Natural killer cell treated with Interleukin-12 subunit alpha and Interleukin-12 subunit beta and Interleukin-15 and Interleukin-18, amount 100 ng/mL, for 72 hours (primary cell): ENCODE results near the gene SCUBE1. TPM values are rescaled to one million over a fixed set of nuclear protein-coding genes. Genes with fewer than 3 reads are reported as not detected.

Source experiments
- ATAC-seq, 2 donors: fragments of 150-1000 bp; cut with Tn5 transposase in 1 of 2; sonication (Bioruptor Pico), chemical (Tn5 transposase) in 1 of 2; 2 replicates each; pipeline ENCODE4 v1.10.0; 2021
- DNase-seq: peaks from one replicate; pipeline ENCODE4 v3.0.0; 2022; ENCODE audit warnings: low spot score
- H3K27ac Mint-ChIP-seq, 2 donors: 1 replicate in 1 of 2; 2 replicates in 1 of 2; pipeline ENCODE4 v1.8.0; 2022; ENCODE audit warnings: mixed read lengths in 2 of 2, mild to moderate bottlenecking in 1 of 2, moderate library complexity in 1 of 2
- H3K27me3 Mint-ChIP-seq, 2 donors: 1 replicate in 1 of 2; 2 replicates in 1 of 2; pipeline ENCODE4 v1.8.0; 2022; ENCODE audit warnings: mixed read lengths in 2 of 2
- H3K36me3 Mint-ChIP-seq: one replicate; pipeline ENCODE4 v1.8.0; 2022; ENCODE audit warnings: mixed read lengths
- H3K4me1 Mint-ChIP-seq, 2 donors: 1 replicate in 1 of 2; 2 replicates in 1 of 2; pipeline ENCODE4 v1.8.0; 2022; ENCODE audit warnings: low read depth in 2 of 2, mixed read lengths in 2 of 2, mild to moderate bottlenecking in 1 of 2
- H3K4me3 Mint-ChIP-seq: one replicate; pipeline ENCODE4 v1.8.0; 2022; ENCODE audit warnings: mixed read lengths
- H3K9me3 Mint-ChIP-seq: 2 replicates; pipeline ENCODE4 v1.8.0; 2022; ENCODE audit warnings: mixed read lengths
- total RNA-seq, 2 donors: library from RNA; stranded (reverse); gene quantifications; one replicate each; pipeline ENCODE4 v1.2.3, GENCODE V29; 2022

Gene SCUBE1
- total RNA-seq, 2 donors from 2014 or later, result 0.14 TPM; not detected in 1

- ATAC-seq, result no peak
- no peak for DNase-seq
These were observed 86.1 kb downstream of the SCUBE1 start for GRCh38 chr22:43256976-43257545.

GRCh38 chr22:43256569-43256968, 86.6 kb downstream of the SCUBE1 start:
- peak overlapping the region; percentile 3 for H3K4me3 Mint-ChIP-seq
- H3K27me3 Mint-ChIP-seq, result peaks cover 0 to 13% of the 10 kb centered on the region in 2 donors
- H3K36me3 Mint-ChIP-seq, result no peaks in the 10 kb centered on the region
- H3K9me3 Mint-ChIP-seq, result no peaks in the 10 kb centered on the region
- H3K4me1 Mint-ChIP-seq, result peaks cover 26 to 35% of the 10 kb centered on the region in 2 donors
- DNase-seq, result no peak
- peak overlapping the region in 1 of 2 donors; percentile 2 for H3K27ac Mint-ChIP-seq
- no peak for ATAC-seq

More at GRCh38 chr22:43256976-43257545, 86.1 kb downstream of the SCUBE1 start:
- Mint-ChIP-seq H3K27me3 (peaks cover 0 to 13% of the 10 kb centered on the region in 2 donors), H3K36me3 (no peaks in the 10 kb centered on the region), H3K27ac (peak overlapping the region in 1 of 2 donors; percentile 2), H3K9me3 (no peaks in the 10 kb centered on the region), H3K4me3 (peak overlapping the region; percentile 3), H3K4me1 (peaks cover 27 to 36% of the 10 kb centered on the region in 2 donors)

GRCh38 chr22:43255299-43255698, 87.9 kb downstream of the SCUBE1 start:
- Mint-ChIP-seq H3K4me1 (peaks cover 26 to 31% of the 10 kb centered on the region in 2 donors), H3K27ac (no peak overlapping the region), H3K36me3 (no peaks in the 10 kb centered on the region), H3K27me3 (peaks cover 0 to 13% of the 10 kb centered on the region in 2 donors), H3K4me3 (peak overlapping the region; percentile 6), H3K9me3 (no peaks in the 10 kb centered on the region)
- ATAC-seq (peak; percentile 28 to 46), DNase-seq (peak; percentile 67)

GRCh38 chr22:43253839-43254238, 89.3 kb downstream of the SCUBE1 start:
- no peak for DNase-seq
- Mint-ChIP-seq H3K36me3 (no peaks in the 10 kb centered on the region), H3K4me1 (peaks cover 26 to 31% of the 10 kb centered on the region in 2 donors), H3K27me3 (peaks cover 0 to 13% of the 10 kb centered on the region in 2 donors), H3K9me3 (no peaks in the 10 kb centered on the region), H3K27ac (no peak overlapping the region), H3K4me3 (no peak overlapping the region)
- ATAC-seq, result no peak

- ATAC-seq (no peak), DNase-seq (no peak)
- no peak overlapping the region for H3K4me3 Mint-ChIP-seq
- H3K27me3 Mint-ChIP-seq, result peaks cover 0 to 13% of the 10 kb centered on the region in 2 donors
- H3K9me3 Mint-ChIP-seq, result no peaks in the 10 kb centered on the region
- H3K36me3 Mint-ChIP-seq, result no peaks in the 10 kb centered on the region
- peaks cover 24 to 26% of the 10 kb centered on the region in 2 donors for H3K4me1 Mint-ChIP-seq
- H3K27ac Mint-ChIP-seq, result no peak overlapping the region
These were observed 90.9 kb downstream of the SCUBE1 start for GRCh38 chr22:43252319-43252718.

GRCh38 chr22:43249789-43250471, 93.2 kb downstream of the SCUBE1 start:
- Mint-ChIP-seq H3K27me3 (peaks cover 0 to 2% of the 10 kb centered on the region in 2 donors), H3K27ac (no peak overlapping the region), H3K4me3 (no peak overlapping the region), H3K36me3 (no peaks in the 10 kb centered on the region), H3K9me3 (no peaks in the 10 kb centered on the region), H3K4me1 (peaks cover 0 to 4% of the 10 kb centered on the region in 2 donors)
- no peak for ATAC-seq
- DNase-seq, result no peak

- Mint-ChIP-seq H3K9me3 (no peaks in the 10 kb centered on the region), H3K36me3 (no peaks in the 10 kb centered on the region), H3K27ac (no peak overlapping the region), H3K27me3 (no peaks in the 10 kb centered on the region), H3K4me1 (no peaks in the 10 kb centered on the region), H3K4me3 (no peak overlapping the region)
- DNase-seq, result no peak
- no peak for ATAC-seq
These were observed 95.5 kb downstream of the SCUBE1 start for GRCh38 chr22:43247546-43248260.

GRCh38 chr22:43246188-43246587, 97.0 kb downstream of the SCUBE1 start:
- H3K27me3 Mint-ChIP-seq, result no peaks in the 10 kb centered on the region
- H3K36me3 Mint-ChIP-seq, result no peaks in the 10 kb centered on the region
- H3K27ac Mint-ChIP-seq, result no peak overlapping the region
- no peaks in the 10 kb centered on the region for H3K4me1 Mint-ChIP-seq
- H3K4me3 Mint-ChIP-seq, result no peak overlapping the region
- DNase-seq, result no peak
- no peaks in the 10 kb centered on the region for H3K9me3 Mint-ChIP-seq
- ATAC-seq, result no peak

GRCh38 chr22:43245717-43246116, 97.5 kb downstream of the SCUBE1 start:
- H3K4me1 Mint-ChIP-seq, result no peaks in the 10 kb centered on the region
- H3K9me3 Mint-ChIP-seq, result no peaks in the 10 kb centered on the region
- no peak overlapping the region for H3K27ac Mint-ChIP-seq
- H3K36me3 Mint-ChIP-seq, result no peaks in the 10 kb centered on the region
- no peaks in the 10 kb centered on the region for H3K27me3 Mint-ChIP-seq
- no peak for DNase-seq
- no peak for ATAC-seq
- no peak overlapping the region for H3K4me3 Mint-ChIP-seq

- H3K27me3 Mint-ChIP-seq, result no peaks in the 10 kb centered on the region
- DNase-seq, result no peak
- H3K9me3 Mint-ChIP-seq, result no peaks in the 10 kb centered on the region
- H3K4me1 Mint-ChIP-seq, result no peaks in the 10 kb centered on the region
- no peak overlapping the region for H3K4me3 Mint-ChIP-seq
- no peak for ATAC-seq
- H3K27ac Mint-ChIP-seq, result no peak overlapping the region
- no peaks in the 10 kb centered on the region for H3K36me3 Mint-ChIP-seq
These were observed 98.2 kb downstream of the SCUBE1 start for GRCh38 chr22:43244803-43245527.

- DNase-seq (no peak), ATAC-seq (no peak)
- no peaks in the 10 kb centered on the region for H3K36me3 Mint-ChIP-seq
- H3K4me1 Mint-ChIP-seq, result no peaks in the 10 kb centered on the region
- no peak overlapping the region for H3K4me3 Mint-ChIP-seq
- no peaks in the 10 kb centered on the region for H3K27me3 Mint-ChIP-seq
- no peak overlapping the region for H3K27ac Mint-ChIP-seq
- no peaks in the 10 kb centered on the region for H3K9me3 Mint-ChIP-seq
These were observed 98.8 kb downstream of the SCUBE1 start for GRCh38 chr22:43244402-43244801.

GRCh38 chr22:43243324-43243723, 99.8 kb downstream of the SCUBE1 start:
- no peaks in the 10 kb centered on the region for H3K27me3 Mint-ChIP-seq
- no peaks in the 10 kb centered on the region for H3K36me3 Mint-ChIP-seq
- H3K27ac Mint-ChIP-seq, result no peak overlapping the region
- no peak for DNase-seq
- H3K9me3 Mint-ChIP-seq, result no peaks in the 10 kb centered on the region
- H3K4me3 Mint-ChIP-seq, result no peak overlapping the region
- no peak for ATAC-seq
- H3K4me1 Mint-ChIP-seq, result no peaks in the 10 kb centered on the region

GRCh38 chr22:43242627-43243026, 100.5 kb downstream of the SCUBE1 start:
- Mint-ChIP-seq H3K4me1 (no peaks in the 10 kb centered on the region), H3K36me3 (no peaks in the 10 kb centered on the region), H3K27me3 (no peaks in the 10 kb centered on the region), H3K9me3 (no peaks in the 10 kb centered on the region), H3K27ac (no peak overlapping the region), H3K4me3 (no peak overlapping the region)
- DNase-seq (no peak), ATAC-seq (no peak)
